Endodermal cell (in vitro differentiated cells): ENCODE data around the gene CTSA. TPM values are rescaled to one million over a fixed set of nuclear protein-coding genes. Genes with fewer than 3 reads are reported as not detected.

Experiments used
- DNase-seq: peaks from one replicate; pipeline ENCODE4 v3.0.0-alpha.2; 2017
- H3K27ac ChIP-seq: 2 replicates; pipeline ENCODE4 v1.5.1; 2013; ENCODE audit warnings: mild to moderate bottlenecking, low read depth, low read length, moderate library complexity
- H3K27me3 ChIP-seq: 2 replicates; pipeline ENCODE4 v1.6.1; 2013; ENCODE audit warnings: mild to moderate bottlenecking, low read length, moderate library complexity; ENCODE audit not compliant: insufficient read depth, control insufficient read depth, poor library complexity, severe bottlenecking
- H3K36me3 ChIP-seq: 2 replicates; pipeline ENCODE4 v1.7.0; 2013; ENCODE audit warnings: mild to moderate bottlenecking, low read length, moderate library complexity; ENCODE audit not compliant: control insufficient read depth, insufficient read depth
- H3K4me1 ChIP-seq: one replicate; pipeline ENCODE4 v1.7.0; 2013; ENCODE audit warnings: low read length; ENCODE audit not compliant: control insufficient read depth, insufficient read depth
- H3K4me3 ChIP-seq: 2 replicates; pipeline ENCODE4 v1.5.1; 2013; ENCODE audit warnings: mild to moderate bottlenecking, low read length, moderate library complexity
- H3K9ac ChIP-seq: 2 replicates; pipeline ENCODE4 v1.6.1; 2013; ENCODE audit warnings: mild to moderate bottlenecking, low read length, moderate library complexity; ENCODE audit not compliant: poor library complexity, severe bottlenecking; ENCODE audit errors: extremely low read depth
- H3K9me3 ChIP-seq: 2 replicates; pipeline ENCODE4 v1.6.1; 2013; ENCODE audit warnings: mild to moderate bottlenecking, low read length, moderate library complexity; ENCODE audit not compliant: control insufficient read depth
- H3K27ac Mint-ChIP-seq: 2 replicates; pipeline ENCODE4 v1.8.0; 2020; ENCODE audit warnings: mixed read lengths
- H3K27me3 Mint-ChIP-seq: 2 replicates; pipeline ENCODE4 v1.8.0; 2021; ENCODE audit warnings: mild to moderate bottlenecking, mixed read lengths; ENCODE audit not compliant: insufficient read depth
- H3K36me3 Mint-ChIP-seq: 2 replicates; pipeline ENCODE4 v1.8.0; 2020; ENCODE audit warnings: low read depth, mixed read lengths
- H3K4me1 Mint-ChIP-seq: 2 replicates; pipeline ENCODE4 v1.8.0; 2020; ENCODE audit warnings: mixed read lengths
- H3K4me3 Mint-ChIP-seq: 2 replicates; pipeline ENCODE4 v1.8.0; 2020; ENCODE audit warnings: mild to moderate bottlenecking, moderate library complexity, mixed read lengths
- H3K9me3 Mint-ChIP-seq: 2 replicates; pipeline ENCODE4 v1.8.0; 2020; ENCODE audit warnings: mild to moderate bottlenecking, mixed read lengths
- CTCF ChIP-seq: fragments of 200-600 bp; sonication (generic); conservative IDR thresholded peaks from 2 replicates; pipeline ENCODE4 v1.5.0; 2021; ENCODE audit warnings: antibody characterized with exemption, mild to moderate bottlenecking
- WGBS, 2 experiments: methylation state at CpG; one replicate each; pipeline versions ENCODE4 v1.1.5 to v1.1.7; 2013; ENCODE audit warnings: missing lambda C conversion rate in 2 of 2, mixed read lengths in 1 of 2; ENCODE audit not compliant: insufficient coverage in 1 of 2, insufficient read length in 1 of 2; 5-methylcytosine and 5-hydroxymethylcytosine counted together
- total RNA-seq, 2 donors: library from RNA; stranded (reverse); fragmentation: NEBNext Ultra II Directional in 1 of 2; extraction: Animal tissue kit (Norgen Biotek cat#: 25700) in 1 of 2; gene quantifications; 2 replicates in 1 of 2; 3 replicates in 1 of 2; pipeline ENCODE4 v1.2.1, GENCODE V29; 2021

CTSA gene
- total RNA-seq, 2 donors from 2014 or later, result 70.7 to 84.8 TPM

GRCh38 chr20:45853484-45853883 is 37.7 kb upstream of the CTSA start:
- Histone ChIP-seq H3K27me3 (no peaks in the 10 kb centered on the region), H3K9ac (no peak overlapping the region), H3K27ac (no peak overlapping the region), H3K4me1 (peaks cover 6% of the 10 kb centered on the region), H3K4me3 (peak overlapping the region; percentile 47), H3K9me3 (peaks cover 21% of the 10 kb centered on the region), H3K36me3 (peaks cover 35% of the 10 kb centered on the region)
- Mint-ChIP-seq H3K9me3 (peaks cover 7% of the 10 kb centered on the region), H3K36me3 (peaks cover 36% of the 10 kb centered on the region), H3K4me1 (peaks cover 35% of the 10 kb centered on the region), H3K27me3 (no peaks in the 10 kb centered on the region), H3K4me3 (peak overlapping the region; percentile 36), H3K27ac (peak overlapping the region; percentile 89)
- peak; percentile 71 for DNase-seq
- TF ChIP-seq CTCF, result no peak
- WGBS, 2 experiments, result 46% methylated on average over 1 of the region's 2 CpGs; no CpG with 5 or more reads in 1 of the 2 experiments

GRCh38 chr20:45857114-45857881 is 33.8 kb upstream of the CTSA start, which contains the start of the genes ACOT8 and ZSWIM3:
ACOT8 (minus strand) TSS chr20:45857392; CDS start chr20:45857315, 77 bp downstream.
ZSWIM3 (plus strand) TSS chr20:45857614; CDS start chr20:45857826, 212 bp downstream.
- Mint-ChIP-seq H3K27me3 (no peaks in the 10 kb centered on the region), H3K4me3 (peak within 1 kb of the TSS; percentile 89), H3K9me3 (no peaks in the 10 kb centered on the region), H3K36me3 (peaks cover 9% of the 10 kb centered on the region), H3K27ac (peak within 1 kb of the TSS; percentile 91), H3K4me1 (peaks cover 49% of the 10 kb centered on the region)
- TF ChIP-seq CTCF, result no peak
- Histone ChIP-seq H3K9me3 (no peaks in the 10 kb centered on the region), H3K27me3 (no peaks in the 10 kb centered on the region), H3K4me1 (peaks cover 6% of the 10 kb centered on the region), H3K9ac (peak within 1 kb of the TSS; percentile 68), H3K27ac (peak within 1 kb of the TSS; percentile 49), H3K36me3 (peaks cover 16% of the 10 kb centered on the region), H3K4me3 (peak within 1 kb of the TSS; percentile 92)
- 0 to 1% methylated on average over 26 to 36 of the region's 36 CpGs for WGBS, 2 experiments
- peak; percentile 99 for DNase-seq

- H3K4me1 Mint-ChIP-seq, result peaks cover 47% of the 10 kb centered on the region
- Histone ChIP-seq H3K27ac (no peak overlapping the region), H3K27me3 (no peaks in the 10 kb centered on the region), H3K4me1 (peaks cover 6% of the 10 kb centered on the region), H3K9me3 (no peaks in the 10 kb centered on the region), H3K9ac (no peak overlapping the region), H3K36me3 (peaks cover 13% of the 10 kb centered on the region), H3K4me3 (peak overlapping the region; percentile 92)
- H3K9me3 Mint-ChIP-seq, result no peaks in the 10 kb centered on the region
- H3K27ac Mint-ChIP-seq, result peak overlapping the region; percentile 91
- peaks cover 7% of the 10 kb centered on the region for H3K36me3 Mint-ChIP-seq
- TF ChIP-seq CTCF, result no peak
- no peaks in the 10 kb centered on the region for H3K27me3 Mint-ChIP-seq
- WGBS, 2 experiments, result 13 to 40% methylated on average over 1 to 13 of the region's 13 CpGs
- peak; percentile 88 for DNase-seq
- peak overlapping the region; percentile 89 for H3K4me3 Mint-ChIP-seq
Measured at GRCh38 chr20:45857882-45858216, 33.3 kb upstream of the CTSA start.
